NCI-H128 (cell line): Measurements from ENCODE around the gene FHIT.

Experiments used
- DNase-seq: peaks from one replicate; lab custom pipeline; 2025; ENCODE audit not compliant: unreplicated experiment; lab: John Stamatoyannopoulos, UW

FHIT gene

GRCh38 chr3:60779637-60780036, 471.6 kb downstream of the FHIT start:
- no peak for DNase-seq

GRCh38 chr3:60775985-60776384, 475.3 kb downstream of the FHIT start:
- no peak for DNase-seq

DNA sequence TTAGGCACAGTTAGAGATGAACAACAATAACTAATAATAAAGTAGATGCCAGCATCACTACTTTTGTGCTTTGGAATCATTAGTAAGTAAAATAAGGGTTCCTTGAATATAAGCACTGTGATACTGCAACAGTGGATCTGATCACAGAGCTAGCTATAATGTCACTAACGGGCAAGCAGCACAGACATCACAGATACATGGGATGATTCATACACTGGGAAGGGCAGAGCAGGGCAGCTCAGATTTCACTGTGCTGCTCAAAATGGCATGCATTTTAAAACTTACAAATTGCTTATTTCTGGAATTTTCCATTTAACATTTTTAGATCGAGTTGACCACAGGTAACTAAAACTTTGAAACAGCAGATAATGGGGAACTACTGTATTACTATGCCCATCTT, 476.6 kb downstream of the FHIT start:
- no peak for DNase-seq

GRCh38 chr3:60772584-60772983, 478.7 kb downstream of the FHIT start:
- no peak for DNase-seq

DNA sequence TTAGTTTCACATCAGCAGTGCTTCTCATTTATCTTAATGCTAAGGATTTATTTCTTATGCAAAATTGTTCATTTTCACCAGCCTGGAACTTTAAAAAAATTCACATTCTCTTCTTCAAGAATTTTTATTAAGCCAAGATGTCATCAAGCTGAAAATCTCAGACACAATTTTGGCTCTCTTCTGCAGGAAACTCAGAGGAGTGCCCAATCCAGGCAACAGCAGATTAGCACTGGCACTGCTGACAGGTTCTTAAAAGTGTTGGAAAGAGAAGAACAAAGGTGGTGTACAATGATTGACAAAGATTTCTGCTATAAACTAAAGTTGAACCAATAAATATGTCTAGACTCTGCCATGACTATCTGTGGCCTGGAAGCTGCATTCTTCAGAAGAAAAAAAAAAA, 479.5 kb downstream of the FHIT start:
- DNase-seq, result no peak

DNA sequence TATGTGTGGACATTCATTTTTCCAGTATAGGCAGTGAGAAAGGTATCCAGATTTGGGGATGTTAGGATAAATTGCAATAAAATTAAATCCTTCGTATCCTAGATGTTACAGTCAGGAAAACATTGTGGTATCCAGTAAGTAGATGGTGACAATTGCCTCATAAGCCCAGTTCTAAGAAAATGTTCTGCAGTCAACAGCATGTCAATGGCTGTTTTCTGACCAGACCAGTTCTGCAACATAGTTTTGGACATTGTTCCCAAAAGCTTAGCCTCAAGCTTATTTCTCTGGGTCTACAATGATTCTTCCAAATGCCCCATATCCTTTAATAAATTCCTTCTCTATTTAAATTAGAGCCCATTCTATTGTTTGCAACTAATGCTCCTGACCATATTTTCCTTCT, 480.7 kb downstream of the FHIT start:
- DNase-seq, result no peak

DNA sequence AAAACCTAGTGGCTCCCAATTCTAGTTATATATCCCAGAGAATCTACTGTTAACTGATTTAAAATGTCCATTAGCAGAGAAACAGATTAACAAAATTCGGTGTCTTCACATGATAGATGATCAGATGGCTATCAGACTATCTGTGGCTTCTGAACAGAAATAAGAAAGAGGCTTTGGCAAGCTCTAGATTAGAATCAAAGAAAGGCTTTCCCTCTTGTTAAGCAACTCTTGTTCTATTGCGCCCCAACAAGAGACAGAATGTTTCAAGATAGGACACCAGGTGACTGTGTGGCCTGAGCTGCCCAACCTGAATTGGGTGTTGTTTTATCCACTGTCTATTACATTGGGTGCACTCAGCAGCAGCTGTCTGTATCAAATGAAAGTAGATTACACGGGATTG, 483.7 kb downstream of the FHIT start:
- no peak for DNase-seq

DNA sequence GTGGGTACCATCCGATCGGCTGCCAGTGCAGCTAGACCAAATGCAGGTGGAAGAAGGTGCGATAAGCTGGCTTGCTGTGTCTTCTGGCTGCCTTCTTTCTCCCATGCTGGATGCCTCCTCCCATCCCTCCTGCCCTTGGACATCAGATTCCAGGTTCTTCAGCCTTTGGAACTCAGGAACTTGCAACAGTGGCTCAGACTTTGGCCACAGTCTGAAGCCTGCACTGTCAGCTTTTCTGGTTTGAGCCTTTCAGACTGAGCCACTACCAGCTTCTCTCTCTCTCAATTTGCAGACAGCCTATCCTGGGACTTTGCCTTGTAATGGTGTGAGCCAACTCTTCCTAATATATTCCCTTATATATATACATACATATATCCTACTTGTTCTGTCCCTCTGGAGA, 485.5 kb downstream of the FHIT start:
- no peak for DNase-seq

GRCh38 chr3:60764870-60765269, 486.4 kb downstream of the FHIT start:
- DNase-seq, result no peak

- DNase-seq, result no peak
Measured at GRCh38 chr3:60760145-60760544, 491.1 kb downstream of the FHIT start.

DNA sequence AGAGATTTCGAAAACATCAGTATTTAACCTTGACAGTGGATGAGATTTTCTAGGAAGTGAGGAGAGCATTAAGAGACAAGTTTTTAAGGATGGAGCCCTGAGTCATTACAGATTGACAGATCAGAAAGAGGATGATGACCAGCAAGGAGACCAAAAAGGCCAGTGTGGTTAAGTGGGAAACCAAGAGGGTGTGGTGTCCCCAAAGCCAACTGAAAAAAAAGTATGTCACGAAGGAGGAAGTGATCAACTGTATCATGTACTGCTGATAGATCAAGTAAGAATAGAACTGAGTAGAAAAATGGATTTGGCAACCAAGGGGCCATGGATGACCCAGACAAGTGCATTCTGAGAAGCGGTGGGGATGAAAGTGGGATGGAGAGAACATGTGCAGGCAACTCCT, 491.8 kb downstream of the FHIT start:
- no peak for DNase-seq

DNA sequence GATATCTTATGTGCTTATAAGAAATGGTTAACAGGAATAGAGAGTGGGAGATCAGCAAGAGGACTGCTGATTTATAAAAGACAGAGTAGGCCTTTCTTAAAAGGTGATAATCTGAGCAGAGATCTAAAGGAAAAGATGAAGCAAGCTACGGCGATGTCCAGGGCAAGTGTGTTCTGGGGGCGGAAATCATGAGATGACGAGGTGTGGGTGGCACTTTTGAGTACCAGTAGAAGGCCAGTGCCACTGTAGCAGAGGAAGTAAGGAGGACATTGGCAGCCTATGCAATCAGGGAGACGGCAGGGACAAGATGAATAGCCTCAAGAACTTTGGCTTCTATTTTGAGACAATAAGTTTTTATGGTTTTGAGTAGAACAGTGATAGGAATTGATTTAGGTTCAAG, 492.4 kb downstream of the FHIT start:
- no peak for DNase-seq

DNA sequence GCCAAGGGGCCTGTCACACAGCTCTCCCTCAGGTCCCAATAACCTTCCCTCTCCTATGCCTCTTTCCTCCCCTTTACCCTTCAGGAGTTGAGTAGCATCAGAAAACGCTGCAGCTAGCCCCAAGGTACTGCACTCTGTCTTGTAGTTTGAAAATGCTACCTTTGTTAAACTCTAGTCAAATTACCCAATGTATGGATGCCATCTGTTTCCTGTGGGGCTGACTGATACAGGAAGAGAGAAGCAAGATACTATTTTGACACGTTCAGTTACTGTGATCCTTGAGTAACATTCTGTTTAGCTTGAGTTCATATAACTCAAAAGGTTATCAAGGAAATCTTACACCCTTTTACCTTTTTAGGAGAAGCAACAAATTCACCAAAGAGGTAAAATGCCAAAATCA, 493.1 kb downstream of the FHIT start:
- DNase-seq, result no peak

GRCh38 chr3:60757724-60758123, 493.5 kb downstream of the FHIT start:
- DNase-seq, result no peak

- DNase-seq, result no peak
Measured at GRCh38 chr3:60756241-60757030, 494.8 kb downstream of the FHIT start.

GRCh38 chr3:60755094-60755493, 496.2 kb downstream of the FHIT start:
- no peak for DNase-seq

- no peak for DNase-seq
Measured at GRCh38 chr3:60754617-60755016, 496.6 kb downstream of the FHIT start.

GRCh38 chr3:60752809-60753208, 498.4 kb downstream of the FHIT start:
- DNase-seq, result no peak

- DNase-seq, result no peak
Measured at GRCh38 chr3:60746695-60747416, 504.4 kb downstream of the FHIT start.

GRCh38 chr3:60746043-60746638, 505.1 kb downstream of the FHIT start:
- DNase-seq, result no peak

GRCh38 chr3:60743631-60744164, 507.6 kb downstream of the FHIT start:
- no peak for DNase-seq

GRCh38 chr3:60742606-60743145, 508.6 kb downstream of the FHIT start:
- no peak for DNase-seq
